HepG2 (cell line): ENCODE data around the gene ZNF8. TPM values are rescaled to one million over a fixed set of nuclear protein-coding genes. Genes with fewer than 3 reads are reported as not detected.

ENCODE experiments used
- CC2D1A ChIP-seq: sonication (generic); formaldehyde crosslinking; IDR thresholded peaks from 2 replicates; pipeline ENCODE4 v1.8.1; 2023; ENCODE audit warnings: mild to moderate bottlenecking, missing genetic modification reagents
- CEBPG ChIP-seq: IDR thresholded peaks from 2 replicates; pipeline ENCODE4 v1.6.1; 2016
- ELF4 ChIP-seq: sonication (generic); formaldehyde crosslinking; IDR thresholded peaks from 2 replicates; pipeline ENCODE4 v1.5.0; 2020; ENCODE audit warnings: missing genetic modification reagents, mild to moderate bottlenecking, moderate library complexity, borderline replicate concordance
- GABPA ChIP-seq, 2 experiments: IDR thresholded peaks; 2 replicates each; pipeline ENCODE4 v1.6.1; 2011 to 2016; ENCODE audit warnings: low read depth in 2 of 2, low read length in 1 of 2, missing biosample characterization in 1 of 2, missing genetic modification characterization in 1 of 2
- GABPB1 ChIP-seq: IDR thresholded peaks from 2 replicates; pipeline ENCODE4 v1.6.1; 2016; ENCODE audit warnings: mild to moderate bottlenecking, missing genetic modification reagents, moderate library complexity, missing compliant biosample characterization
- ISX ChIP-seq: sonication (generic); formaldehyde crosslinking; conservative IDR thresholded peaks from 2 replicates; pipeline ENCODE4 v1.5.0; 2020; ENCODE audit warnings: missing genetic modification reagents
- JUN ChIP-seq: sonication (generic); formaldehyde crosslinking; IDR thresholded peaks from 2 replicates; pipeline ENCODE4 v1.4.0; 2020; ENCODE audit warnings: mild to moderate bottlenecking, missing genetic modification reagents
- JUND ChIP-seq: sonication (generic); formaldehyde crosslinking; IDR thresholded peaks from 2 replicates; pipeline ENCODE4 v1.8.0; 2022; ENCODE audit warnings: mild to moderate bottlenecking, missing genetic modification reagents
- KLF6 ChIP-seq: IDR thresholded peaks from 2 replicates; pipeline ENCODE4 v1.8.0; 2016; ENCODE audit warnings: missing biosample characterization, missing genetic modification reagents
- KMT2A ChIP-seq: sonication (generic); formaldehyde crosslinking; IDR thresholded peaks from 2 replicates; pipeline ENCODE4 v1.4.0; 2020; ENCODE audit warnings: missing genetic modification reagents
- NONO ChIP-seq, 2 experiments: fragments of 450-650 bp in 1 of 2; sonication (generic) in 1 of 2; formaldehyde crosslinking in 1 of 2; IDR thresholded peaks in 1 of 2; conservative IDR thresholded peaks in 1 of 2; 2 replicates each; pipeline versions ENCODE4 v1.6.1 to v1.8.0; 2017 to 2022; ENCODE audit warnings: mild to moderate bottlenecking in 1 of 2, missing genetic modification reagents in 1 of 2, moderate library complexity in 1 of 2
- RFX1 ChIP-seq: fragments of 450-650 bp; IDR thresholded peaks from 2 replicates; pipeline ENCODE4 v1.6.1; 2017
- SOX13 ChIP-seq, 3 experiments: fragments of 450-650 bp in 1 of 3; sonication (generic) in 1 of 3; formaldehyde crosslinking in 1 of 3; IDR thresholded peaks in 2 of 3; conservative IDR thresholded peaks in 1 of 3; 2 replicates each; pipeline versions ENCODE4 v1.5.0 to v1.6.1; 2016 to 2020; ENCODE audit warnings: antibody characterized with exemption in 1 of 3, mild to moderate bottlenecking in 1 of 3, missing compliant biosample characterization in 1 of 3, missing genetic modification reagents in 1 of 3, moderate library complexity in 1 of 3
- TMF1 ChIP-seq: sonication (generic); formaldehyde crosslinking; IDR thresholded peaks from 2 replicates; pipeline ENCODE4 v1.8.1; 2022; ENCODE audit warnings: low read depth, missing genetic modification reagents
- TP53 ChIP-seq: sonication (generic); formaldehyde crosslinking; conservative IDR thresholded peaks from 2 replicates; pipeline ENCODE4 v1.4.0; 2020; ENCODE audit warnings: missing genetic modification reagents
- ZBTB38 ChIP-seq: sonication (generic); formaldehyde crosslinking; IDR thresholded peaks from 2 replicates; pipeline ENCODE4 v1.5.1; 2020; ENCODE audit warnings: mild to moderate bottlenecking, missing genetic modification reagents
- ZFP82 ChIP-seq: sonication (generic); formaldehyde crosslinking; IDR thresholded peaks from 2 replicates; pipeline ENCODE4 v1.5.1; 2020; ENCODE audit warnings: mild to moderate bottlenecking, missing genetic modification reagents, borderline replicate concordance
- ZNF142 ChIP-seq: sonication (generic); formaldehyde crosslinking; IDR thresholded peaks from 2 replicates; pipeline ENCODE4 v1.4.0; 2020; ENCODE audit warnings: missing genetic modification reagents
- ZNF337 ChIP-seq: sonication (generic); formaldehyde crosslinking; IDR thresholded peaks from 2 replicates; pipeline ENCODE4 v1.5.1; 2020; ENCODE audit warnings: missing genetic modification reagents, low read depth, mild to moderate bottlenecking, borderline replicate concordance
- ZNF34 ChIP-seq: sonication (generic); formaldehyde crosslinking; IDR thresholded peaks from 2 replicates; pipeline ENCODE4 v1.4.0; 2020; ENCODE audit warnings: mild to moderate bottlenecking, missing genetic modification reagents, borderline replicate concordance
- ZNF350 ChIP-seq: sonication (generic); formaldehyde crosslinking; IDR thresholded peaks from 2 replicates; pipeline ENCODE4 v1.4.0; 2020; ENCODE audit warnings: mild to moderate bottlenecking, low read depth, missing genetic modification reagents, borderline replicate concordance
- ZNF354B ChIP-seq: sonication (generic); formaldehyde crosslinking; IDR thresholded peaks from 2 replicates; pipeline ENCODE4 v1.8.0; 2022; ENCODE audit warnings: mild to moderate bottlenecking, missing genetic modification reagents
- ZNF674 ChIP-seq: sonication (generic); formaldehyde crosslinking; IDR thresholded peaks from 2 replicates; pipeline ENCODE4 v1.5.0; 2020; ENCODE audit warnings: low read depth, mild to moderate bottlenecking, missing genetic modification reagents
- ZNF781 ChIP-seq: sonication (generic); formaldehyde crosslinking; IDR thresholded peaks from 2 replicates; pipeline ENCODE4 v1.5.1; 2020; ENCODE audit warnings: borderline replicate concordance, mild to moderate bottlenecking, missing genetic modification reagents; ENCODE audit errors: not compliant biosample characterization
- ZSCAN31 ChIP-seq: sonication (generic); formaldehyde crosslinking; IDR thresholded peaks from 2 replicates; pipeline ENCODE4 v1.5.0; 2020; ENCODE audit warnings: low read depth, mild to moderate bottlenecking, missing genetic modification reagents
- polyA plus RNA-seq, 8 experiments: library from polyadenylated mRNA; depleted of rRNA in 3 of 8; stranded (reverse) in 7 of 8; unstranded in 1 of 8; fragments of >200 nt; fragmentation: Illumina TruSeq in 4 of 8; extraction: Trizol in 4 of 8; gene quantifications; 2 replicates each; pipeline versions ENCODE4 v1.2.1 to v1.2.3, GENCODE V29; 2011 to 2016; ENCODE audit warnings: low read depth in 4 of 8, missing spikeins in 1 of 8, mixed read lengths in 1 of 8; ENCODE audit not compliant: insufficient read depth in 1 of 8
- total RNA-seq, 5 experiments: library from RNA; depleted of rRNA; stranded (reverse); fragments of >200 nt; fragmentation: Illumina TruSeq; extraction: Trizol; gene quantifications; 2 replicates each; pipeline ENCODE4 v1.2.3, GENCODE V29; 2016; ENCODE audit warnings: low read depth in 1 of 5

Gene ZNF8
- total and polyA plus RNA-seq, 2 of the 13 experiments (the other 11 are each of a cell fraction or from before 2014, with no cell fraction given), result 3.1 to 3.3 TPM

- TF ChIP-seq SOX13 (IDR thresholded peaks at IDR 0.05) (no peak), SOX13 (CRISPR knock-in tag; conservative IDR thresholded peaks at IDR 0.05 in 1 of 2, IDR thresholded peaks at IDR 0.05 in 1 of 2) (no peak), ZNF337 (CRISPR knock-in tag) (no peak), JUND (CRISPR knock-in tag) (no peak), ZNF354B (CRISPR knock-in tag) (no peak), ZFP82 (peak; percentile 77; the same call in 1 of the 2 replicates), ISX (CRISPR knock-in tag) (no peak), ZNF142 (CRISPR knock-in tag) (no peak), JUN (CRISPR knock-in tag) (no peak), TMF1 (no peak; the same call in 1 of the 2 replicates), KLF6 (CRISPR knock-in tag) (no peak), ZNF350 (CRISPR knock-in tag) (peak; percentile 87), RFX1 (no peak), TP53 (CRISPR knock-in tag) (no peak), ZNF34 (no peak), GABPA (IDR thresholded peaks at IDR 0.05; ENCODE audit: low read depth, low read length) (no peak), GABPA (CRISPR knock-in tag; IDR thresholded peaks at IDR 0.05; ENCODE audit: low read depth) (peak; percentile 77; the same call in 1 of the 2 replicates), NONO (IDR thresholded peaks at IDR 0.05) (no peak), NONO (CRISPR knock-in tag; conservative IDR thresholded peaks at IDR 0.05) (peak; percentile 62), ZNF781 (CRISPR knock-in tag) (peak; percentile 40), ZSCAN31 (CRISPR knock-in tag) (peak; percentile 53; the same call in 1 of the 2 replicates), CEBPG (CRISPR knock-in tag) (no peak), ZBTB38 (CRISPR knock-in tag) (0 out of 2 replicates have a peak, but pooled peaks have one; percentile 11), CC2D1A (CRISPR knock-in tag) (no peak), KMT2A (CRISPR knock-in tag) (no peak; the same call in 1 of the 2 replicates), GABPB1 (CRISPR knock-in tag) (peak; percentile 88), ELF4 (CRISPR knock-in tag) (peak; percentile 5; the same call in 1 of the 2 replicates), ZNF674 (CRISPR knock-in tag) (no peak)
Observed at GRCh38 chr19:58278541-58279041, at the start of gene ZNF8 (continued).
